Left hindlimb (tissue), 1 donor: Measurements from ENCODE around the gene NME7.
"Not testable (repeated sequence)": the region's sequence is repeated elsewhere in the genome, so short reads cannot be mapped to it uniquely, and the experiment has no call there.

Experiments used
- DNase-seq: peaks from one replicate; pipeline ENCODE4 v3.0.0-alpha.2; 2018

Gene NME7, protein sequence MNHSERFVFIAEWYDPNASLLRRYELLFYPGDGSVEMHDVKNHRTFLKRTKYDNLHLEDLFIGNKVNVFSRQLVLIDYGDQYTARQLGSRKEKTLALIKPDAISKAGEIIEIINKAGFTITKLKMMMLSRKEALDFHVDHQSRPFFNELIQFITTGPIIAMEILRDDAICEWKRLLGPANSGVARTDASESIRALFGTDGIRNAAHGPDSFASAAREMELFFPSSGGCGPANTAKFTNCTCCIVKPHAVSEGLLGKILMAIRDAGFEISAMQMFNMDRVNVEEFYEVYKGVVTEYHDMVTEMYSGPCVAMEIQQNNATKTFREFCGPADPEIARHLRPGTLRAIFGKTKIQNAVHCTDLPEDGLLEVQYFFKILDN

DNA sequence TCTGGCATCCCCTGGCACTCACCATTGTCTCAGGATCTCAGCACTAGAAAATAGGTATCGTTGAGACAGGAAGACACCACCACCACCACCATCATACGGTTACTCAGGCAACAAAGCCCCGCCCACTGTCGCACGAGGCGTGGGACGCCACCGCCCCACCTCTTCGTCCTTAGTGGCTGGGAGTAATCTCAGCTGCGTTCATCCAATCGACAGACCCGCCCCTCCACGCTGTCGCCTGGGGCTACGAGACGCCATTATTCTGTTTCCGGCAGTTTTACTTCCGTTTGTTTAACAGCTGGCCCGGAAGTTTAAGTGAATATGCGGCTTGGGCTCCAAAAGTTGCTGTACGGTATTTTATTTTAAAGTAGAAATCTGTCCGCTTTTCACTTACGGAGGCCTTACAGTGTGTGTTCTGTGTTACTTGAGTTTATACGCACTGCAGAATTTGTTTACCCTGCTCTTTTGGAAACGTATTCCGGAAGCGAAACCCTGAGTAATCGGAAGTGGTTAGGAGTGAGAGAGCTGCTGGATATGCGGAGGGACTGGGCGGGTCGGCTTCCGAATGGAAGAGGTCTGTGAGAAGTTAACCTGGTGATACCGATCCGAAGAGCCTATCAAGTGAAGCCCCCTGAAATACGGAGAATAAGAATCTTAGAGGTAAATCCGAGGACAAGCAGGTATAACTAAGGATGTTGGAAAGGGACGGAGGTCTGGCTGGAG, at the start of gene NME7, which contains the start of gene BLZF1:
Gene NME7 (minus strand): TSS at position 112 of the 720 bp plus-strand sequence. CDS start 87 bp downstream, at position 25.
Gene BLZF1 (plus strand): TSS at position 510 of the 720 bp plus-strand sequence. CDS start 1,328 bp downstream, outside the sequence.
- peak; percentile 98 for DNase-seq

- DNase-seq: no peak
Observed at GRCh38 chr1:169414952-169415351, 47.4 kb upstream of the NME7 start.

DNA sequence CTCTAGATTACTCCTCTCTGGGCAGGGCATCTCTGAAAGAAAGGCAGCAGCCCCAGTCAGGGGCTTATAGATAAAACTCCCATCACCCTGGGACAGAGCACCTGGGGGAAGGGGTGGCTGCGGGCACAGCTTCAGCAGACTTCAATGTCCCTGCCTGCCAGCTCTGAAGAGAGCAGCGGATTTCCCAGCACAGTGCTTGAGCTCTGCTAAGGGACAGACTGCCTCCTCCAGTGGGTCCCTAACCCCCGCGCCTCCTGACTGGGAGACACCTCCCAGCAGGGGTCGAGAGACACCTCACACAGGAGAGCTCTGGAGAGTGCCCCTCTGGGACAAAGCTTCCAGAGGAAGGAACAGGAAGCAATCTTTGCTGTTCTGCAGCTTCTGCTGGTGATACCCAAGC, 40.7 kb upstream of the NME7 start:
- DNase-seq: not testable (repeated sequence)

DNA sequence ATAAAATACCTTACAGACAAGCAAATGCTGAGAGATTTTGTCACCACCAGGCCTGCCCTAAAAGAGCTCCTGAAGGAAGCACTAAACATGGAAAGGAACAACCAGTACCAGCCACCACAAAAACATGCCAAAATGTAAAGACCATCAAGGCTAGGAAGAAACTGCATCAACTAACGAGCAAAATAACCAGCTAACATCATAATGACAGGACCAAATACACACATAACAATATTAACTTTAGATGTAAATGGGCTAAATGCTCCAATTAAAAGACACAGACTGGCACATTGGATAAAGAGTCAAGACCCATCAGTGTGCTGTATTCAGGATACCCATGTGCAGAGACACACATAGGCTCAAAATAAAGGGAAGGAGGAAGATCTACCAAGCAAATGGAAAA, 35.0 kb upstream of the NME7 start:
- DNase-seq: not testable (repeated sequence)

GRCh38 chr1:169395955-169396354, 28.4 kb upstream of the NME7 start:
- DNase-seq: no peak

GRCh38 chr1:169392406-169392805, 24.8 kb upstream of the NME7 start:
- no peak for DNase-seq

GRCh38 chr1:169390303-169390702, 22.7 kb upstream of the NME7 start:
- DNase-seq: no peak

DNA sequence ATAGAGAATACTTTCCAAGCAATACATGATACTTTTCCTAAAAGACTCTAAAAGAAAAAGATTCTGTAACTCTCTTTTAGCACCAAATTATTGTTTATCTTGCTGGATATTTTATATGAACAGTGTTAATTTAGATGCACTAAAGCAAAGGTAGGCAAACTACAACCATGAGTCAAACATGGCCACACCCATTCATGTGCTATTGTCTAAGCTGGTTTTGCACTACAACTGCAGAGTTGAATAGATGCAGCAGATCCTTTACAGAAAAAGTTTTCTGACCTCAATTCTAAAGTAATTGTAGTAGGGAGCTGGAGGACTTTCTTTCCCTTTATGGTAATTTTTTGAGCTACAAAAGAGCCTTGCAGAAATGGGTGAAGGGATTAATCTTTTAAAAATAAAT, 19.8 kb upstream of the NME7 start:
- no peak for DNase-seq

GRCh38 chr1:169383449-169383848, 15.9 kb upstream of the NME7 start:
- no peak for DNase-seq

GRCh38 chr1:169381162-169381561, 13.6 kb upstream of the NME7 start:
- DNase-seq: no peak

DNA sequence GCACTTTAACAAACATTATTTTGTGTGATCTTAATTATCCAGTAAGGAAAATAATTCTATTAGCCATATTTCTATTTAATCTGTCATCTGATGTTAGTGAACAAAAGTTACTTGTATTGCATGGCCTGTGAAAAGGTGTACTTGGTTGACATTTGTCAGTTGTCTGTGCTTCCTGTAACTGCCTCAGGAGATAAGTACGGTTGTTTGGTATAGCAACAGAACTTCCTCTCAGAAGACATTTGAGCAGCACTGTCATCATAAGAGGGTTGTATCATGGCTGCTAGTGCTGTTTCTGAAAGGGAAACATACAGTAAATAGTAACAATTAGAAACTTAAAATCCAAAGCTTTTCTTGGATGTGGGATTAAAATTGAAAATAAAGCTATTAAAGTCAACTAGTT, 3.8 kb upstream of the NME7 start:
- no peak for DNase-seq

DNA sequence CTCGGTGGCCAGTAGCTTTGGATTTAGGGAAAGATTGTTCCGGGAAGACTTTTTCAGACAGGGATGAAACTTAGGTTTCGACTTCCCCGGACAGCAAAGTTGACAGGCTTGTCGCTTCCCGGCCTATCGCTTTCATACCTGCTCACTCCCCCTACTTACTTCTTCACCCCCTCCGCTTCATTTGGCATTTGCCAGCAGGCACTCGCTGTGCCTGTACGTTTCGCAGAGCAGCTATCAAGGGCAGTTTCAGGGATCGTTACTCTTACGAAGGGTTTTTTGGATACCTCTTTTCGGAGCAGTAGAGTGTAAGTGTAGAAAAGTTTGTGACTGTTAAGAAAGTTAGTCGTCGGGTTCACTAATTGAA, 791 bp upstream of the NME7 start:
- DNase-seq: no peak

DNA sequence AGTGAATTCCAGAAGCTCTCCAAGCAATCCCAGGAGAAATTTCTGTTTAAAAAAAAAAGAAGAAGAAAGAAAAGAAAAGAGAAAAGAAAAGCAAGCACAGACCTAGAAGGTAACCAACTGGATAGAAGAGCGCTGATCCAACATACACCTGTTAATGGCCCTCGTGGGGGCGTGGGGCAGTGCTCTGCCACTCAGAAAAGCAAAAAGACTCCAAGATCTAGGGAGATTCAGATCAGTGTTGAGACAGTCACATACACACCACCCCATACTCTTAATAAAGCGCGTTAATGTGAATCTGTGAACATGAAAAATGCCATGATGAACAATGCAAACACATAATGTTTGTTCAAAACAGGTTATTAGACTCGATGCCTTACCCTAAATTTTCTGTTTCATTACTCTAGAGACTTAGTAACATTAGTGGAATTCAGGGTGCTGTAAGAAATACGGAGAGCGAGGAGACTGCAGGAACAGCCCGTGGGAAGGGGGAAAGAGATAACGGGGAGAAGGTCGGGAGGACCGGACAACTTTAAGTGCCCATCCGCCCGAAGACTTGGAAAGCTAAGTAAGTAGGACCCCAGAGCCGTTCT, 406 bp downstream of the NME7 start:
- DNase-seq: no peak

- DNase-seq: no peak
Observed at GRCh38 chr1:169364948-169365347, 2.6 kb downstream of the NME7 start.

DNA sequence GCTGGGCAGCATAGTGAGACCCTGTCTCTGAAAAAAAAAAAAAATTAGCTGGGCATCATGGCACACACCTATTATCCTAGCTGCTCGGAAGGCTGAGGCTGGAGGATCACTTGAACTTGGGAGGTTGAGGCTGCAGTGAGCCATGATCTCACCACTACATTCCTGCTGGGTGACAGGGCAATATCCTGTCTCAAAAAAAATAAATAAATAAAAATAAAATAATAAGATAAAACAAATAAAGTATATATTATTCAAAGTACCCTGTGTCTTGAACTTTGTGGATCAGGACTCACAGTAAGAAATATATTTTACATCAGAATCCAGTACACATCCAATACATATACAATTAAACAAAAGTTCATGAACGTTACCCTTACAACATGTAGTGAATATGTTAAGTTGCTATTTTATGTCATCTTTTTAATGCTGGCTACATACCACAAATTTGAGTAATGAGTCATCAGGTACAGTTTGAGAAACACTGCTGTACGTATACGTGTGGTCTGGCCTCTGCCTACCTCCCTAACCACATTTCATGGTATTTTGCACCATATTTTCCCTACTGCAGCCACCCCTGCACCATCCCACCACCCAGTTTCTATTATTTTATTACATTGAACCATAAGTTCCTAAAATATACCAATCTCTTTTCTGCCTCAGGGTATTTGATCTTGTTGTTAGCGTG, 4.4 kb downstream of the NME7 start:
- DNase-seq: no peak

GRCh38 chr1:169361281-169361680, 6.3 kb downstream of the NME7 start:
- no peak for DNase-seq

DNA sequence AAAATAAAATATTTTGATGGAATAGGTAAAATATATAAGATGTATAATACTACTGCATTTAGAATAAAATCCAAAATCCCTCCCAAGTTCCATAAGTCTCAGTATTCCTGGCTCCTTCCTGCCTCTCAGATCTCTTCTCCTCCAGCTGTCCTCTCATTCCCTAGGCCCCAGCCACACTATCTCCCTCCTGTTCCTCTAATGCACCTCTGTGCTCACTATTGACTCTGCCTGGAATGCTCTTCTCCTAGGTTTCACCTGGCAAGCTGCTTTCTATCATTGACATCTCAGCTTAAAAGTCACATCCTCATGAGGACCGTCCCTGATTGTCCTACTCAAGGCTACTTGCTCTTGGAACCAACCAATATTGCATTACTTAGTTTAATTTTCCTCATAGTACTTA, 7.2 kb downstream of the NME7 start:
- DNase-seq: no peak

DNA sequence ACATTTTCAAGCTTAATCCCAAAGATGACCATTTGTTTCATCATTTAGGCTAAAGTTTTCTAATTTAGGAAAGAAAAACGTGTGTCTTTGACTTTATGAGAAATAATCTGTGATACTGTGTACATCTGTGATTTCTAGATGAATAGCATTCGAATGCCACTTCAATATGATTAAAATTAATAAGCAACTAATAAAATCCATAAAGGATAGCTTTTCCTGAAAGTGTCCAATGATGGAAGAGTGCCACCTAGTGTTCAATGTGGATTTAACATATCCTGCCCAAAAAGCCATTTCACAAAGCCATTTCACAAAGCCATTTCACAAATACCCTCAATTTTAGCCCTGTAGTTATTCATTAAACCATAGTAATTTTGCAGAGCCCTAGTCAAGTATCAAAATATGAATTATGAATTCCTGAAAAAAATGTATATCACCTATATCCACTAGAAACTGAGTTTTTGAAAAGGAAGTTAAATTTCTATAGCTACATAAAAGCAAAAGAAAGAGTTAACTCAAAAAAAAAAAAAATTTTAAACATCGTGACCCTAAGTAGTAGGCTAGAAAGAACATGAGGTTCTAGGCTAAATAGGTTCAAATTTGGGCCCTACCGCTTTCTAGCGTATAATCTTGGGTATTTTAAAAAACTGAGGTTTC, 19.1 kb downstream of the NME7 start:
- DNase-seq: no peak

DNA sequence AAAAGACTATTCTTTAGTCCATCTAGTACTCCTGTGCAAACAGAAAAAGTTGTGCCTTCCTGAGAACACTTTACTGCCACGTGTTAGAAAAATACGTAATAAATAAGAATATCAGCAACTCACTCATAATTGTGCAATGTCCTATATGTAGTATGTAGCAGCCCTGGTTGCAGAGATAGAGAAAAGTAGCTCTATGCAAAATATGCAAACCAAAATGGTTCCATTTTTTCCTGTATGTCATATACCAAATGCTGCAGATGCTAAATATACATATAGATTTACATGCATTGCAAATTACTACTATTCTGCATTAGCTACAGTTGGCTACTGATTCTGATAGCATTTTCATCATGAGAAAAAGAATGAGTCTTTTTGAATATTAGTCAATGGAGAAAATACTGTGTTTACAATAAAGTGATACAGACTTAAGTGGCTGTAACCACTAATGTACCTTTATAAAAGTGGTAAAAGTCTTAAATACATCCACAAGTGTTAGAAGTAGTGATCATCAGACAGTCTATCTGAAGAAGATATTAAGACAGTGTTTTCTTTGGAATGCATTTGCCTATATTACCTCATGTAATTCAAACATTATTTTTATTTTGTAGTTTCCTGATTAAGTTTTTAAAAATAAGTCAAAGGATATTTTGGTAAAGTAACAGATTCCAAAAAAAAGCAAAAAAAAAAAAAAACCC, 19.8 kb downstream of the NME7 start:
- DNase-seq: no peak

DNA sequence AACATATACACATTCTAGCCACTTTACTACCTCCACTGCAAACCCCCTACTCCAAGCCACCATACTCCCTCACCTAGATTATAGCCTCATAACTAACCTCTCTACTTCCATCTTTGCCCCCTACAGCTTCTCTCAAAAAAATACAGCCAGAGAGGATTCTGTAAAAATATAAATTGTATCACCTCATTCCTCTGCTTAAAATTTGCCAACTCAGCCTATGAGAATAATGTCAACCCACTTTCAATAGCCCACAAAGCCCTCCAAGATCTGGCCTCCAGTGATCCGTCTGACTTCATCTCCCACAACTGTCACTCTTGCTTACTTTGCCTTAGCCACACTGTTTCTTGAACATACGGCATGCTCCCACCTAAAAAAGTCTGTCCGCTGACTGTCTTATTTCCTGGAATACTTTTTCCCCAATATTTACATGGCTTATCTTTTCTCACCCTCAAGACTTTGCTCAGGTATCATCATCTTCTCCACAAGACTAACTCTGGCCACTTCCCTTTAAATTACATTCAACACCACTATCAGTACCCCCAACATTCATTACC, 21.5 kb downstream of the NME7 start:
- DNase-seq: no peak

GRCh38 chr1:169345511-169345910, 22.1 kb downstream of the NME7 start:
- no peak for DNase-seq

GRCh38 chr1:169342096-169342495, 25.5 kb downstream of the NME7 start:
- not testable (repeated sequence) for DNase-seq
